GM23338 (cell line): ENCODE results near the gene ZBTB7C. TPM values are rescaled to one million over a fixed set of nuclear protein-coding genes. Genes with fewer than 3 reads are reported as not detected.

ENCODE experiments used
- ATAC-seq: fragments of 200-7000 bp; cut with Tn5 transposase; 3 replicates; pipeline ENCODE4 v1.9.1; 2020
- DNase-seq: peaks from one replicate; pipeline ENCODE4 v3.0.0-alpha.2; 2015; ENCODE audit warnings: low spot score
- H2AFZ ChIP-seq: fragments of 200-600 bp; sonication (generic); 2 replicates; pipeline ENCODE4 v1.8.0; 2016; ENCODE audit warnings: antibody characterized with exemption, mild to moderate bottlenecking, moderate library complexity
- H3F3A ChIP-seq: fragments of 200-600 bp; sonication (generic); replicated peaks from 2 replicates; pipeline ENCODE4 v1.8.0; 2017; ENCODE audit warnings: antibody characterized with exemption, mixed run types, low read depth
- H3K27ac ChIP-seq: fragments of 200-600 bp; sonication (generic); 2 replicates; pipeline ENCODE4 v1.6.1; 2016; ENCODE audit warnings: low read depth
- H3K27me3 ChIP-seq: fragments of 200-600 bp; sonication (generic); 2 replicates; pipeline ENCODE4 v1.8.0; 2016; ENCODE audit warnings: mild to moderate bottlenecking, mixed run types, moderate library complexity; ENCODE audit not compliant: insufficient read depth
- H3K36me3 ChIP-seq: fragments of 200-600 bp; sonication (generic); 2 replicates; pipeline ENCODE4 v1.8.0; 2016; ENCODE audit warnings: mild to moderate bottlenecking; ENCODE audit not compliant: insufficient read depth
- H3K4me1 ChIP-seq: fragments of 200-600 bp; sonication (generic); 2 replicates; pipeline ENCODE4 v1.8.0; 2016; ENCODE audit warnings: mild to moderate bottlenecking, moderate library complexity; ENCODE audit not compliant: insufficient read depth
- H3K4me2 ChIP-seq: fragments of 200-600 bp; sonication (generic); 2 replicates; pipeline ENCODE4 v1.7.1; 2017; ENCODE audit warnings: mixed run types
- H3K4me3 ChIP-seq: fragments of 200-600 bp; sonication (generic); 2 replicates; pipeline ENCODE4 v1.6.1; 2016; ENCODE audit warnings: mixed run types
- H3K79me2 ChIP-seq: fragments of 200-600 bp; sonication (generic); replicated peaks from 2 replicates; pipeline ENCODE4 v1.8.0; 2017; ENCODE audit warnings: mild to moderate bottlenecking; ENCODE audit not compliant: insufficient read depth
- H3K9me2 ChIP-seq: fragments of 200-600 bp; sonication (generic); 2 replicates; pipeline ENCODE4 v1.8.0; 2017; ENCODE audit not compliant: insufficient read depth
- H4K20me1 ChIP-seq: fragments of 200-600 bp; sonication (generic); replicated peaks from 2 replicates; pipeline ENCODE4 v1.8.0; 2017; ENCODE audit warnings: mild to moderate bottlenecking; ENCODE audit not compliant: insufficient read depth
- H3K27ac Mint-ChIP-seq: 2 replicates; pipeline ENCODE4 v1.8.0; 2020; ENCODE audit warnings: inconsistent platforms, mild to moderate bottlenecking, moderate library complexity, mixed read lengths
- H3K27me3 Mint-ChIP-seq: 3 replicates; pipeline ENCODE4 v1.8.0; 2022; ENCODE audit warnings: low read depth, mild to moderate bottlenecking, moderate library complexity, mixed read lengths, inconsistent platforms; ENCODE audit not compliant: insufficient read depth, poor library complexity
- H3K36me3 Mint-ChIP-seq: 3 replicates; pipeline ENCODE4 v1.8.0; 2021; ENCODE audit warnings: low read depth, mild to moderate bottlenecking, inconsistent platforms, moderate library complexity, mixed read lengths
- H3K4me1 Mint-ChIP-seq: 3 replicates; pipeline ENCODE4 v1.8.0; 2020; ENCODE audit warnings: mild to moderate bottlenecking, inconsistent platforms, mixed read lengths
- H3K4me3 Mint-ChIP-seq: 3 replicates; pipeline ENCODE4 v1.8.0; 2021; ENCODE audit warnings: moderate library complexity, mild to moderate bottlenecking, inconsistent platforms, mixed read lengths
- H3K9me3 Mint-ChIP-seq: 3 replicates; pipeline ENCODE4 v1.8.0; 2020; ENCODE audit warnings: moderate library complexity, mild to moderate bottlenecking, inconsistent platforms, mixed read lengths
- CREB1 ChIP-seq: fragments of 250-450 bp; sonication (Bioruptor Pico); IDR thresholded peaks from 2 replicates; pipeline ENCODE4 v1.5.0; 2020; ENCODE audit warnings: low read depth, mild to moderate bottlenecking, moderate library complexity
- CTCF ChIP-seq, 2 experiments: fragments of 200-600 bp in 1 of 2; sonication (generic) in 1 of 2; conservative IDR thresholded peaks; 2 replicates each; pipeline versions ENCODE4 v1.5.1 to v1.6.1; 2016 to 2017; ENCODE audit warnings: antibody characterized with exemption in 2 of 2, low read depth in 2 of 2, mild to moderate bottlenecking in 2 of 2, moderate library complexity in 1 of 2
- EZH2 ChIP-seq: fragments of 200-600 bp; sonication (generic); IDR thresholded peaks from one replicate; pipeline ENCODE4 v1.8.0; 2017; ENCODE audit warnings: antibody characterized with exemption, mild to moderate bottlenecking, low read depth; ENCODE audit not compliant: unreplicated experiment
- EZH2phosphoT487 ChIP-seq: fragments of 200-600 bp; sonication (generic); IDR thresholded peaks from one replicate; pipeline ENCODE4 v1.8.1; 2018; ENCODE audit warnings: antibody characterized with exemption; ENCODE audit not compliant: unreplicated experiment
- JUNB ChIP-seq: IDR thresholded peaks from one replicate; pipeline ENCODE4 v1.6.1; 2016; ENCODE audit warnings: antibody characterized with exemption; ENCODE audit not compliant: unreplicated experiment
- NANOG ChIP-seq: IDR thresholded peaks from 2 replicates; pipeline ENCODE4 v1.6.1; 2016; ENCODE audit warnings: antibody characterized with exemption, borderline replicate concordance
- POLR2AphosphoS5 ChIP-seq: IDR thresholded peaks from 2 replicates; pipeline ENCODE4 v1.6.1; 2016; ENCODE audit warnings: antibody characterized with exemption, low read depth
- REST ChIP-seq: IDR thresholded peaks from one replicate; pipeline ENCODE4 v1.6.1; 2018; ENCODE audit warnings: antibody characterized with exemption; ENCODE audit not compliant: unreplicated experiment
- STAT1 ChIP-seq: IDR thresholded peaks from one replicate; pipeline ENCODE4 v1.6.1; 2016; ENCODE audit warnings: antibody characterized with exemption; ENCODE audit not compliant: unreplicated experiment
- ZNF331 ChIP-seq: fragments of 250-450 bp; sonication (Bioruptor Pico); IDR thresholded peaks from 2 replicates; pipeline ENCODE4 v1.5.0; 2020; ENCODE audit warnings: low read depth, mild to moderate bottlenecking, moderate library complexity
- polyA plus RNA-seq: library from polyadenylated mRNA; unstranded; fragments of >200 nt; fragmentation: Nextera tagmentation; extraction: Ambion mirVana; gene quantifications from 2 replicates; pipeline ENCODE4 v1.2.1, GENCODE V29; 2016
- total RNA-seq: library from RNA; depleted of rRNA; stranded (reverse); fragments of >200 nt; shearing (Covaris generic); gene quantifications from 2 replicates; pipeline ENCODE4 v1.2.3, GENCODE V29; 2014

Gene ZBTB7C
- total and polyA plus RNA-seq, 2 experiments from 2014 or later: 0.03 to 0.14 TPM

DNA sequence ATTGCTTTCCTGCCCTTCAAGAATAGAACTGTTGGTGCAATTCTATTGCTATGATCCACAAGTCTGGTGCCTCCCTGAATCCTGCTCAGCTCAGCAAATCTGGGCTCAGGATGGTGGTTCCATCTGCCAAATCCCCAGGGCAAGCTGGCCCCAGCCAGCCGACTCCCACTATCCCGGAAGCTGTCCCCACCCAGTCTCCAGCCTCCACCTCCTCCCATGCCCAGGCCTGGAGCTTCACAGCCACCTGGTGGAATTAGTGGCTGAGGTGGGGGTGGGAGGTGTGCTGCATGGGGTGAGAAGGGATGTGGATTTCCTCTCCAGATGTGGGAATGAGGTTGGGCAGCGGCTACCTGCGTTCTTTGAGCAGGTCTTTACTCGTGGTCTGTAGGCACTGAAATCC lies 359.4 kb downstream of the ZBTB7C start:
- no peak for TF ChIP-seq ZNF331 (CRISPR knock-in tag)
- no peak for TF ChIP-seq NANOG
- no peak for TF ChIP-seq CREB1 (CRISPR knock-in tag)
- no peak for TF ChIP-seq EZH2phosphoT487
- TF ChIP-seq EZH2: no peak
- TF ChIP-seq STAT1: no peak
- no peak for TF ChIP-seq CTCF (conservative IDR thresholded peaks at IDR 0.05; ENCODE audit: low read depth in 2 of 2)
- TF ChIP-seq REST: no peak
- peaks cover 3% of the 10 kb centered on the region; the same call in 2 of the 3 replicates for H3K9me3 Mint-ChIP-seq
- H3K4me2 ChIP-seq: no peak overlapping the region
- DNase-seq (no peak), ATAC-seq (no peak)
- no peaks in the 10 kb centered on the region; the same call in 1 of the 2 replicates for H3K36me3 ChIP-seq
- H4K20me1 ChIP-seq: no peaks in the 10 kb centered on the region
- no peaks in the 10 kb centered on the region for H3F3A ChIP-seq
- H3K79me2 ChIP-seq: no peaks in the 10 kb centered on the region
- H2AFZ ChIP-seq: no peak overlapping the region
- H3K27me3 Mint-ChIP-seq: peaks cover 7% of the 10 kb centered on the region
- peaks cover 10% of the 10 kb centered on the region for H3K4me1 Mint-ChIP-seq
- no peak overlapping the region for H3K27ac Mint-ChIP-seq
- H3K27me3 ChIP-seq: no peaks in the 10 kb centered on the region
- H3K4me3 Mint-ChIP-seq: no peak overlapping the region
- no peak overlapping the region for H3K4me3 ChIP-seq
- H3K36me3 Mint-ChIP-seq: no peaks in the 10 kb centered on the region
- no peaks in the 10 kb centered on the region for H3K9me2 ChIP-seq
- H3K4me1 ChIP-seq: no peaks in the 10 kb centered on the region
- H3K27ac ChIP-seq: no peak overlapping the region

DNA sequence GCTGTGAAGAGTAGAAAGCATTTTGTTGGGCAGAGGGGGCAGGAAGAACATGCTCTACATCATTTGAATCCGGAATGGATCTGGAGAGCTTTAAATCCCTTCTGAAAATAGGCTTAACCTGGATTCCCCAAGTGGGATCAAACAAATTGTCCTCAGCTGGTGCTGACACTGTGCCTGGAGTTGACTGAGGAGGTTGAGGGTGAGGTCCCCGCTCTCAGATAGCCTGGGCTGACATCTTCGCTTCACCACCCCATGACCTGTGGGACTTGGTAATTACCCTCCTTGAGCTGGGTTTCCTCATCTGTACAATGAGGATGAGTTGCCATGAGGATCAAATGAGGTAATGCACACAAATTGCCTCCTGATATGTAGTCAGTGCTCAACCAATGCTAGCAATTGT lies 360.9 kb downstream of the ZBTB7C start:
- H3K27ac Mint-ChIP-seq: no peak overlapping the region
- no peaks in the 10 kb centered on the region for H4K20me1 ChIP-seq
- no peaks in the 10 kb centered on the region; the same call in 1 of the 2 replicates for H3K36me3 ChIP-seq
- H3K36me3 Mint-ChIP-seq: no peaks in the 10 kb centered on the region
- H3K27ac ChIP-seq: no peak overlapping the region
- no peaks in the 10 kb centered on the region for H3K9me2 ChIP-seq
- H2AFZ ChIP-seq: no peak overlapping the region
- peaks cover 7% of the 10 kb centered on the region for H3K9me3 Mint-ChIP-seq
- DNase-seq (no peak), ATAC-seq (no peak)
- peaks cover 9% of the 10 kb centered on the region for H3K27me3 Mint-ChIP-seq
- TF ChIP-seq JUNB (no peak), POLR2AphosphoS5 (no peak), CREB1 (CRISPR knock-in tag) (no peak)
- no peak overlapping the region for H3K4me3 Mint-ChIP-seq
- no peaks in the 10 kb centered on the region for H3K79me2 ChIP-seq
- H3F3A ChIP-seq: no peaks in the 10 kb centered on the region
- no peaks in the 10 kb centered on the region for H3K4me1 ChIP-seq
- H3K27me3 ChIP-seq: no peaks in the 10 kb centered on the region
- H3K4me2 ChIP-seq: no peak overlapping the region
- H3K4me3 ChIP-seq: no peak overlapping the region
- no peaks in the 10 kb centered on the region; the same call in 2 of the 3 replicates for H3K4me1 Mint-ChIP-seq
